Prostate gland (tissue), 2 donors: ENCODE measurements around the gene CHD3.

Source experiments
- CTCF ChIP-seq, 4 experiments: fragments of 200-600 bp in 2 of 4; fragments of 450-650 bp in 2 of 4; sonication (generic) in 2 of 4; IDR thresholded peaks; 1 replicate in 3 of 4; 2 replicates in 1 of 4; pipeline ENCODE4 v1.5.1; 2016 to 2019; ENCODE audit warnings: antibody characterized with exemption in 4 of 4, mild to moderate bottlenecking in 2 of 4, moderate library complexity in 2 of 4
- POLR2A ChIP-seq: fragments of 450-650 bp; IDR thresholded peaks from one replicate; pipeline ENCODE4 v1.6.1; 2016; ENCODE audit warnings: antibody characterized with exemption, mild to moderate bottlenecking

GRCh38 chr17:7875804-7876370, 12.7 kb upstream of the CHD3 start:
- TF ChIP-seq CTCF (IDR thresholded peaks at IDR 0.05) (no peak), POLR2A (no peak)
